ENCODE measurements around the gene GPR68.
"Not testable (repeated sequence)": the region's sequence is repeated elsewhere in the genome, so short reads cannot be mapped to it uniquely, and the experiment has no call there.

- TF ChIP-seq CTCF (conservative IDR thresholded peaks at IDR 0.05; ENCODE audit: low read depth in 2 of 2); REST (IDR thresholded peaks at IDR 0.05; ENCODE audit: unreplicated experiment); EZH2 (IDR thresholded peaks at IDR 0.05; ENCODE audit: low read depth, unreplicated experiment); CREB1 (CRISPR knock-in tag; IDR thresholded peaks at IDR 0.05; ENCODE audit: low read depth); ZNF114 (CRISPR knock-in tag; IDR thresholded peaks at IDR 0.05); EZH2phosphoT487 (IDR thresholded peaks at IDR 0.05; ENCODE audit: unreplicated experiment); POLR2AphosphoS5 (IDR thresholded peaks at IDR 0.05; ENCODE audit: low read depth); JUNB (IDR thresholded peaks at IDR 0.05; ENCODE audit: unreplicated experiment); NANOG (IDR thresholded peaks at IDR 0.05; ENCODE audit: borderline replicate concordance); ZNF331 (CRISPR knock-in tag; IDR thresholded peaks at IDR 0.05; ENCODE audit: low read depth); STAT1 (IDR thresholded peaks at IDR 0.05; ENCODE audit: unreplicated experiment): not testable (repeated sequence)
- TF ChIP-seq, protein P1, sequence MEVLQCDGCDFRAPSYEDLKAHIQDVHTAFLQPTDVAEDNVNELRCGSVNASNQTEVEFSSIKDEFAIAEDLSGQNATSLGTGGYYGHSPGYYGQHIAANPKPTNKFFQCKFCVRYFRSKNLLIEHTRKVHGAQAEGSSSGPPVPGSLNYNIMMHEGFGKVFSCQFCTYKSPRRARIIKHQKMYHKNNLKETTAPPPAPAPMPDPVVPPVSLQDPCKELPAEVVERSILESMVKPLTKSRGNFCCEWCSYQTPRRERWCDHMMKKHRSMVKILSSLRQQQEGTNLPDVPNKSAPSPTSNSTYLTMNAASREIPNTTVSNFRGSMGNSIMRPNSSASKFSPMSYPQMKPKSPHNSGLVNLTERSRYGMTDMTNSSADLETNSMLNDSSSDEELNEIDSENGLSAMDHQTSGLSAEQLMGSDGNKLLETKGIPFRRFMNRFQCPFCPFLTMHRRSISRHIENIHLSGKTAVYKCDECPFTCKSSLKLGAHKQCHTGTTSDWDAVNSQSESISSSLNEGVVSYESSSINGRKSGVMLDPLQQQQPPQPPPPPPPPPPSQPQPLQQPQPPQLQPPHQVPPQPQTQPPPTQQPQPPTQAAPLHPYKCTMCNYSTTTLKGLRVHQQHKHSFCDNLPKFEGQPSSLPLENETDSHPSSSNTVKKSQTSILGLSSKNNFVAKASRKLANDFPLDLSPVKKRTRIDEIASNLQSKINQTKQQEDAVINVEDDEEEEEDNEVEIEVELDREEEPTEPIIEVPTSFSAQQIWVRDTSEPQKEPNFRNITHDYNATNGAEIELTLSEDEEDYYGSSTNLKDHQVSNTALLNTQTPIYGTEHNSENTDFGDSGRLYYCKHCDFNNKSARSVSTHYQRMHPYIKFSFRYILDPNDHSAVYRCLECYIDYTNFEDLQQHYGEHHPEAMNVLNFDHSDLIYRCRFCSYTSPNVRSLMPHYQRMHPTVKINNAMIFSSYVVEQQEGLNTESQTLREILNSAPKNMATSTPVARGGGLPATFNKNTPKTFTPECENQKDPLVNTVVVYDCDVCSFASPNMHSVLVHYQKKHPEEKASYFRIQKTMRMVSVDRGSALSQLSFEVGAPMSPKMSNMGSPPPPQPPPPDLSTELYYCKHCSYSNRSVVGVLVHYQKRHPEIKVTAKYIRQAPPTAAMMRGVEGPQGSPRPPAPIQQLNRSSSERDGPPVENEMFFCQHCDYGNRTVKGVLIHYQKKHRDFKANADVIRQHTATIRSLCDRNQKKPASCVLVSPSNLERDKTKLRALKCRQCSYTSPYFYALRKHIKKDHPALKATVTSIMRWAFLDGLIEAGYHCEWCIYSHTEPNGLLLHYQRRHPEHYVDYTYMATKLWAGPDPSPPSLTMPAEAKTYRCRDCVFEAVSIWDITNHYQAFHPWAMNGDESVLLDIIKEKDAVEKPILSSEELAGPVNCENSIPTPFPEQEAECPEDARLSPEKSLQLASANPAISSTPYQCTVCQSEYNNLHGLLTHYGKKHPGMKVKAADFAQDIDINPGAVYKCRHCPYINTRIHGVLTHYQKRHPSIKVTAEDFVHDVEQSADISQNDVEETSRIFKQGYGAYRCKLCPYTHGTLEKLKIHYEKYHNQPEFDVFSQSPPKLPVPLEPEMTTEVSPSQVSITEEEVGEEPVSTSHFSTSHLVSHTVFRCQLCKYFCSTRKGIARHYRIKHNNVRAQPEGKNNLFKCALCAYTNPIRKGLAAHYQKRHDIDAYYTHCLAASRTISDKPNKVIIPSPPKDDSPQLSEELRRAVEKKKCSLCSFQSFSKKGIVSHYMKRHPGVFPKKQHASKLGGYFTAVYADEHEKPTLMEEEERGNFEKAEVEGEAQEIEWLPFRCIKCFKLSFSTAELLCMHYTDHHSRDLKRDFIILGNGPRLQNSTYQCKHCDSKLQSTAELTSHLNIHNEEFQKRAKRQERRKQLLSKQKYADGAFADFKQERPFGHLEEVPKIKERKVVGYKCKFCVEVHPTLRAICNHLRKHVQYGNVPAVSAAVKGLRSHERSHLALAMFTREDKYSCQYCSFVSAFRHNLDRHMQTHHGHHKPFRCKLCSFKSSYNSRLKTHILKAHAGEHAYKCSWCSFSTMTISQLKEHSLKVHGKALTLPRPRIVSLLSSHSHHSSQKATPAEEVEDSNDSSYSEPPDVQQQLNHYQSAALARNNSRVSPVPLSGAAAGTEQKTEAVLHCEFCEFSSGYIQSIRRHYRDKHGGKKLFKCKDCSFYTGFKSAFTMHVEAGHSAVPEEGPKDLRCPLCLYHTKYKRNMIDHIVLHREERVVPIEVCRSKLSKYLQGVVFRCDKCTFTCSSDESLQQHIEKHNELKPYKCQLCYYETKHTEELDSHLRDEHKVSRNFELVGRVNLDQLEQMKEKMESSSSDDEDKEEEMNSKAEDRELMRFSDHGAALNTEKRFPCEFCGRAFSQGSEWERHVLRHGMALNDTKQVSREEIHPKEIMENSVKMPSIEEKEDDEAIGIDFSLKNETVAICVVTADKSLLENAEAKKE (CRISPR knock-in tag; IDR thresholded peaks at IDR 0.05) = not testable (repeated sequence)
Observed at GRCh38 chr14:91266276-91266675, 21.8 kb upstream of the GPR68 start.

All from GM23338 (cell line).